Umbilical cord (tissue), 2 donors: ENCODE data around the gene GRID2. TPM values are rescaled to one million over a fixed set of nuclear protein-coding genes. Genes with fewer than 3 reads are reported as not detected.
"Not testable (repeated sequence)": the region's sequence is repeated elsewhere in the genome, so short reads cannot be mapped to it uniquely, and the experiment has no call there.

Experiments
- DNase-seq: peaks from one replicate; pipeline ENCODE4 v3.0.0-alpha.2; 2015; ENCODE audit warnings: low spot score
- total RNA-seq: library from RNA; depleted of rRNA; stranded (reverse); fragments of >200 nt; gene quantifications from one replicate; pipeline ENCODE4 v1.2.3, GENCODE V29; 2014; ENCODE audit warnings: low replicate concordance; ENCODE audit not compliant: insufficient read depth

The GRID2 gene
- total RNA-seq, 1 donor from 2014 or later: 7.9 TPM

- DNase-seq: no peak
Measured at GRCh38 chr4:92433272-92433758, 129.5 kb downstream of the GRID2 start.

DNA sequence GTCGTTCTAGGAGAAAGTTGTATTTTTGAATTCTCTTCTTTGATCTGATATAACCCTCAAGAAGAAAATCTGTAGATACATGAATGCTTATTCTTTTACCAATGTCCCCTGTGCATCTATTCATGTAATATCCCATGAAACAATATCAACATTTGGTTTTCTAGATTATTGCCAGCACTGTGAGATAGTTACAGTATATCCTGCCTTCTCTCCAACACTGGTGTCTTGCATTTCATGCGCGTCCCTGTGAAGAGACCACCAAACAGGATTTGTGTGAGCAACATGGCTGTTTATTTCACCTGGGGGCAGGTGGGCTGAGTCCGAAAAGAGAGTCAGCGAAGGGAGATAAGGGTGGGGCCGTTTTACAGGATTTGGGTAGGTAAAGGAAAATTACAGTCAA lies 135.0 kb downstream of the GRID2 start:
- DNase-seq: not testable (repeated sequence)

DNA sequence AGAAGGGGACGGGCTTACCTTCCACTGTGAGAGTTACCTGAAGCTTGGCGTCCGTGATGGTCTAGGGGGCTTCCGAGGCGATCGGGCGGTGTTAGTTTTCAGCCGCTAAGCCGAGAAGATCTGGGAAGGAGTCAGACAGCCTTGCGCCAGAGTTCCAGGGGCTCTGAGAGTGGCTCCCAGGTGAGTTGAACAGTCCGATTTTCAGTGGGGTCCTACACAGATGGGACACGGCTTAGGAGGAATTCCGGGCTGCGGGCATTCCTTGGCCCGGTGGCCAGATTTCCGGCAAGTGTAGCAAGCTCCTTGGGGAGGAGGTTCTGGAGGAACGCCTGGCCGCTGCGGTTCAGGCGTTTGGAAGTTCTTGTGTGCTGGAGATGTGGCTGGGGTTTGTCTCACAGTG lies 138.4 kb downstream of the GRID2 start:
- not testable (repeated sequence) for DNase-seq

DNA sequence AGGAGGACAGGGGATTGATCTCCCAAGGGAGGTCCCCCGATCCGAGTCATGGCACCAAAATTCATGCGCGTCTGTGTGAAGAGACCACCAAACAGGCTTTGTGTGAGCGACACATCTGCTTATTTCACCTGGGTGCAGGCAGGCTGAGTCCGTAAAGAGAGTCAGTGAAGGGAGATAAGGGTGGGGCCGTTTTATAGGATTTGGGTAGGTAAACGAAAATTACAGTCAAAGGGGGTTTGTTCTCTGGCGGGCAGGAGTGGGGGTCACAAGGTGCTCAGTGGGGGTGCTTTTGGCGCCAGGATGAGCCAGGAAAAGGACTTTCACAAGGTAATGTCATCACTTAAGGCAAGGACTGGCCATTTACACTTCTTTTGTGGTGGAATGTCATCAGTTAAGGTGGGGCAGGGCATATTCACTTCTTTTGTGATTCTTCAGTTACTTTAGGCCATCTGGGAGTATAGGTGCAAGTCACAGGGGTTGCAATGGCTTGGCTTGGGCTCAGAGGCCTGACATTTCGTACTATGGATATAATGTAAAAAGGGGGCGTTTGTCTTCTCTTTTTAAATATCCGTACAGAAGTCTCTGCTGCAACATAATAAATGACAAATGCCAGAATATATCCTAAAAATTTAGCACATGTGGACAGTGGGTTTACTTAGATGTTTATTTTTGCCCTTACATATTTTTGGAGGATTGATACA lies 140.5 kb downstream of the GRID2 start:
- not testable (repeated sequence) for DNase-seq

DNA sequence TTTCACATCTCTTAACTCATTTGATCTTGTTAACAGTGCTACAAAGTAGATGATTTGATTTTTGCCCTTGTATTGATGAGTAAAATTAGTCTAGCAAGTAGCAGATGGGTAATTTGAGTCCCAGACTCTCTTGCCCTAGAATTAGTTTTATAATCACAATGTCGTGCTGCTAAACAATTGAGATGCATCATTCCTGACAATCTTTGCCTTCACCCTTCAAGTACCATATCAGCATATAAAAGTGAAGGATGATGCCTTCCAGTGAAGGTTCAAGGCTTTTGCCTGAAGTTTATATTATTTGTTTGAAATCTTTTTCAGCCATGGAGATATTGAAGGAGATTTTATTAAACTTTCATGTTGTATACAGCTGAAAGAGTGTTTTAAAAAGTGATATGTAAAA lies 141.4 kb downstream of the GRID2 start:
- no peak for DNase-seq

GRCh38 chr4:92447255-92447905 lies 143.6 kb downstream of the GRID2 start:
- DNase-seq: peak; percentile 35

DNA sequence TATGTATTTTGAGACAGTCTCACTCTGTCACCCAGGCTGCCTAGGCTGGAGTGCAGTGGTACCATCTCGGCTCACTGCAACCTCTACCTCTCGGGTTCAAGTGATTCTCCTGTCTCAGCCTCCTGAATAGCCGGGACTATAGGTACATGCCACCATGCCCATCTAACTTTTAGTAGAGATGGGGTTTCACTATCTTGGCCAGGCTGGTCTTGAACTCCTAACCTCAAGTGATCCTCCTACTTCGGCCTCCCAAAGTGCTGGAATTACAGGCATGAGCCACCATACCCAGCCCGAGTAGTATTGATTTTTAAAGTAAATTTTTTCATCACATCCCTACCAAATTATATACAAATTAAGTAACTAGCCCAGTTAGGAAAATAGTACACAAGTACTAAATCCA lies 144.4 kb downstream of the GRID2 start:
- DNase-seq: not testable (repeated sequence)

DNA sequence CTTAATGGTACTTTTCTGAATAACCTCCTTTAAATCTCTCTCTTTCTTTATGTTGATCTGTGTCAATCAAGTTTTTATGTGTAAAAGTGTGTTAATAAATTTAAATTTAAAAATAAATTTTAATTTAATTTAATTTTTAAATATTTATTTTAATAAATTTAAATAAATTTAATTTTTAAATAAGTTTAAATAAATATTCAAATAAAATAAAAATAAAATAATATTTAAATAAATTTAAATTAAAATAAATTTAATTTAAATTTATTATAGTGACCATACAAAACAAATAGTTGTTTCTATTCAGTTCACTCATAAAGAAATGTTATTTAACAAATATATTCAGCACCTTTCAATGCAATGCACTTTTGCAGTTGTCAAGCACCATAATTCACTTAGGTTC lies 146.9 kb downstream of the GRID2 start:
- no peak for DNase-seq

- DNase-seq: peak; percentile 53
Measured at GRCh38 chr4:92451782-92452181, 148.0 kb downstream of the GRID2 start.

- DNase-seq: not testable (repeated sequence)
Measured at GRCh38 chr4:92452383-92452782, 148.6 kb downstream of the GRID2 start.

DNA sequence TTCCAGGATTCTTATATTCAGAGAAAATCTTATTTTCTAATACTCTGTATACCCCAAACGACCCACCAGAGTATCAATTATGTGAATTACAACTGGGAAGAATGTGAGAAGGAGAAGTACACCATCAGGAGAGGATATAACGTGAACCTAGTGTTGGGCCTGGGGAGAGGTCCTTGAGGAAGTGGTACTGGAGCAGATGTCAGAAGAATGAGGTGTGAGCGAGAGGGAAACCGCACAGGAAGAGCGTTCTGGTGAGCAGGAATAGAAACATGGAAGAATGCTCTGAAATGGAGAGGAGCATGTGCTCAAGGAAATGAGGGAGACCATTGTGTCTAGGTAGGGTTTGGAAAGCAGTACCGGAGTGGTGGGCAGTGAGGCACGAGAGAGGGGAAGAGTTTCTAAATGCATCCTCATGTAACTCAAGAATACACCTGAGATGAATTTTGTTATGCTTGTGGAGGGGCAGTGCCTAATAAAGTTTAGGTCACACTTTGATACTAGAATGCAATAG lies 151.6 kb downstream of the GRID2 start:
- no peak for DNase-seq

DNA sequence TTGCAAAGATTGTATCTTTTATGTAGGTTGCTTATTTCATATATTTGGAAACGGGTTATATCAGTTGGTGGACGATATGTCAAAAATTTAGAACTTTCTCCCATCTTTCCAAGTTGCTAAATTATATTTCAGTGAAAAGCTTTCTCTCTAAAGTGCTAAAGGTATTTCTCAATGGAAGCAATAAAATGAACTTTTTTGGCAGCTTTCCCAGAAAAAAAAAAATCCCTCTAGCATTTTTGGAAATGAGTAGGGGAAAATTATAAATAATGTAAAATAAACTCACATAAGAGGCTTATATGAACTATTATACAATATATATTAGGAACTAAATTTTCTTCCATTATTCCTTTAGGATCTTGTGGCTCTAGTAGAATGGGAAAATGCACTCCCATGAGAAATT lies 152.2 kb downstream of the GRID2 start:
- peak; percentile 7 for DNase-seq

GRCh38 chr4:92461732-92462131 lies 158.0 kb downstream of the GRID2 start:
- DNase-seq: no peak

GRCh38 chr4:92477298-92477697 lies 173.5 kb downstream of the GRID2 start:
- no peak for DNase-seq

DNA sequence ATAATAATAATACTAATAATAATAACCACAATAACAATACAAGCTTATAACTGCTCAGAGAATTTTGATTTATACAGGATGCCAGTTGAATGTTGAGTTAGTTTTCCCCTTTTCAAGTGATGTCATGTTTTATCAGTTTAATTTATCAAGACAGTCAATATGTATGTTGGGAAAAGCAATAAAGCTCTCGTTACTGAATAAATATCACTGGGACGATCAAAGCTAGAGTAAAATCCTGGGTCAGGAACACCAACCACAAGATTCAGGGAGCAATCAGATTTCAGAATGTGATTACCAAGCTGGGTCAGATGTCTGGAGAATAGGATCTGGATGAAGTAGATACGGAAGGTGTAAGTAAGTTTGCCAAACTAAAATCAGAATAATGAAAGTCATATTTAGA lies 179.6 kb downstream of the GRID2 start:
- no peak for DNase-seq

DNA sequence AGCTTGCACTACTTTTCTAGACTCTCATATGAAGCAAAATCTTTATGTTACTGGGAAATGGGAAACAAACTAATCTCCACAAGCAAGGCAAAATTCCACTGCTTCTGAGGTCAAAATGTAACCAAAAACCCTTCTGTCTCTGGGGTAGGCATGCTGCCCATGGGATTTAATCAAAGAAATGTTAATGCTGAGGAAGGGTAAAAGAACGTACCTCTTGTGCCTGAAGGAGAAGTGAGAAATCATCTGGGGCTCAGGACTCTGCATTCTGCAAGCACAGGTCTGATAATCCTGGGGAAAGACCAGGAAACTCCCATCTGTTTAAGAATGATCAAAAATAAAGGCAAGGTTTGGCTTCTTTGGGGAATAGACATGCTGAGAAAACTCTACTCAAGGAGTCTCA lies 184.7 kb downstream of the GRID2 start:
- DNase-seq: no peak

DNA sequence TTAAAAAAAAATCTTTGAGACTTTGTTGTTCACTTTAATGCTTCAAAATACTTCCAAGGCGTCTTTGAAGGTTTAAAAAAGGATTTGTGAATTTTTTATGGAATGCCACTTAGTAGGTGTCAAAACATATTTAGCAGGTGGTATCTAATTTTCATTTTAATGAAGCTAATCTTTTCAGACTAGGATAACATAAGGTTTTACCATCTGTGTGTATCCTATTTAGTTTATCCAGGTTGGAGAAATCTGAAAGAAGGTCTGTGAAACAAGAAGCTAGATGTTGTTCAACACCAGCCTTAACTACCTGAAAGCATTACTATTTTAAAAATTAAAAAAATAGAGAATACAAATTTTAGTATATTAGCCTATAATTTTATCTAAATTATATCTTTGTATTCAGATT lies 193.4 kb downstream of the GRID2 start:
- DNase-seq: no peak

DNA sequence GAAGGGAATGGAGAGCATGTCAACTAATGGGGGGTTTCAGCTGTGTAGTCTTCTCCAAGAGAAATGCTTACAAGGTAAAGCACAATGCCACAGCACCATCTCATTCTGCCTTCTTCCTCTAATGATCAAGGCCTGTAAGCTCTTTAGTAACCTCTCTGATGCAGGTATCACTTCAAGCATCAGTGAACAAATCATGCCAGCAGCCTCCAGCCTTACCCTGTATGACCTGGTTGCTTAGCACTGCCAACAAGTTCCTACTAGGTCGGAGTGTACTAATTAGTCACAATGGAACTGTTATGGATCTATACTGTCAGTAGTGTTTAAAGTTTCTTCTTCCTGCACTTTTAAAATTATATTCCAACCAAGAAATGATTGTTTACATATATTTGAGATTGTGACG lies 197.7 kb downstream of the GRID2 start:
- no peak for DNase-seq

DNA sequence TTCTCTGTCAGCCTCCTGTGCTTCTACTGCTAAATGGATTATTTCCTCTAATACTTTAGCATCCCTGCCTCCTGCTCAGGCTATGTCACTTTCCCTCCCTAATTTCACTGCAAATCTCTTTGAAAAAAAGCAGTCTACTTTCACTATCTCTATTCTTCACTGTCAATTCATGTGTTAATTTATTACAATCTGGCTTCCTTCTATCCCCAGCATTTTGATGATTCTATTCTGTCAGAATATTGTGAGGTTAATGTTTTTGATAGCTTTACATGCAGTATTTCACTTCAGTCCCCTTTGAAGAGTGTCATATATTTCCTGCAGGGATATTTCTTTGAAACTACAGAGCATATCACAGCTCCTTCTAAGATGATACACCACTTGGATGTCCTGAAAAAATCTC lies 203.2 kb downstream of the GRID2 start:
- DNase-seq: no peak

DNA sequence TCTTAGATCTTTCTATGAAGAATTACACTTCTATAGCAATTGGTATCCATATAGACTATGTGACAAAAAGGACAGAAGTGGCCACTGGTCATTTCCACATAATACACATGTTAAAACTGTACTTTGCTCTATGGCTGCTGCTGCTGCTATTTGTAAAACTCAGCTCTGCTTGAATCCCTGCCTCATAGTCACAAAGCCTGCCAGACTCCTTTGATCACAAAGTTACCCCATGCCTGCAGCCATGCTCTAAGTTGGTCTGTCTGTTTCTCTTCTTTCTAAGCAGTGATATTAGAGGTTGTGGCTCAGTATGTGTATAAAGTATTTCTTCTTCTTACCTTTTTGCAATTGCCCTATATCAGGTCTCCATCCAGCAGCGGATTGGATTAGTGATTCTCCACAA lies 210.9 kb downstream of the GRID2 start:
- peak; percentile 43 for DNase-seq

- DNase-seq: no peak
Measured at GRCh38 chr4:92516450-92516849, 212.7 kb downstream of the GRID2 start.

DNA sequence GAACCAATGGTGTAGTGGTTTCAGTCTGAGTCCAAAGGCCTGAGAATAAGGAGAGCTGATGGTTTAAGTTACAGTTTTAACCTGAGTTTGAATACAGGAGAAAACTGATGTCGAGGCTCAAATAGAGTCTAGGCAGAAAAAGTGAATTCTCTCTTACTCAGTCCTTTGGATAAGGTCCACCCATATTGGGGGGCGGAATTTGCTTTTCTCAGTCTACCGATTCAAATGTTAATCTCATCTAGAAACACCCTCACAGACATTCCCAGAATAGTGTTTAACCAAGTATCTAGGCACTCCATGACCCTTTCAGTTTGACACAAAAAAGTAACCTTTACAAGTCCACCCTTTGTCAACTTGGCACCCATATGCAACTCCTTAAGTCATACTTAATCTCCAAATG lies 216.0 kb downstream of the GRID2 start:
- DNase-seq: no peak

DNA sequence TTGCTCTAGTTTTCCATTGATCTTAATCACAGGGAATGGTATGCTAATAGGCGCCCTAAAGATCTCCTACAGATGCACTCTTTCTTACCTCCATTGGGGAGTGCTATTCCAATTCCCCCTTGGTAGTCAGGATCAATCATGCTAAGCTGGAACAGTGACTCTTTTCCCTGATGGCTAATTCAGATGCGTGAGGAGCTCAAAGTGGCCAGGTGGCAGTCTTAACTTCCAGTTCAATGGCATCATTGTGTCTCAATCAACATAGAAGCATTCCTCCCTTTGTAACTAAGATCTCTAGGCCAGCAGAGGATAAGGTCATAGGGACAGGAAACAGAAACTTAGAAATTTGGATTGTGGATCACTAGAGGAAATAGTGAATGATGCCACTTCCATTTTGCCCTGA lies 216.8 kb downstream of the GRID2 start:
- DNase-seq: no peak
